ENCODE measurements around the gene GZMM. TPM values are rescaled to one million over a fixed set of nuclear protein-coding genes. Genes with fewer than 3 reads are reported as not detected.
A peak's percentile ranks its signal among the peaks of the same experiment; 100 is the strongest.

Gene GZMM
- total and polyA plus RNA-seq, 2 experiments from 2014 or later, result 0.29 TPM; not detected in 1

DNA sequence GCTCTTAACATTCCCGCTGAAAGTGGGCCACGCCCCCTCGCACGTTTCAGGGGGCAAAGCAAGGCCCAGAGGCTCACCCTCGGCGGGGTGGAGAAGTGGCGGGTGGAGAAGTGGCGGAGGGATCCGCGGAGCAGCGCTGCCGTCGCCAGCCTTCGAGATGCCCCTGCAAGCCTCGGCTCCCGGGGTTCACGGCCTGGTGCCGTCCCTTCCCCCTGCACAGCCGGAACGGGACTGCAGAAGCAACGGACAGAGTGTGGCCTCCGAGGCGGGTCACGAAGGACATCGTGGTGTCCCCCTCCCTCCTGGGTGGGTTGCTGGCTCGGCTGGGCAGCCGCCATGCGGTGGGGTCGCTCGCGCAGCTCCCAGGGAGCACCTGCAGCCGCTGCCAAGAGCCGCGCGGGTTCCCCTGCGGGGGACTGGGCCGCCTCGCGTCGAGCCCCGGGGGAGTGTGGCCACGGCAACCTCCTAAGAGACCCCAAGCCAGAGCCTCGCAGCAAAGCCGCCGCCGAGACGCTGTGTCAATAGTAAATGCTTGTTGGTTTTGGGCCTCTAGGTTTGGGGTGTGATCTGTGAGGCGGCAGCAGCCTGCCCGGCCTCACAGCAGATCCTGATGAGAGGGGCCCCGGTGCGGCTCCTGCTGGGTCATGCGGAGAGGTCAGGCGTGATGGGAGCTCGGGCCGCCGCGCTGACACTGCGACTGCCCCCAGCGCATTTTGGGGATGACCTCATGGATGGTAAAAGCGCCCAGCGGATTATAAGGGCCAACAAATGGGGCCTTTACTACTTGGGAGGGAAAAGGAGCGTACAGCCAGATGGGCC is 31.1 kb upstream of the GZMM start:
- H3K27ac Mint-ChIP-seq, result no peak overlapping the region
- H3K36me3 ChIP-seq (ENCODE audit: insufficient read depth), result no peaks in the 10 kb centered on the region; the same call in 1 of the 2 replicates
- peaks cover 24% of the 10 kb centered on the region for H3F3A ChIP-seq (replicated peaks; ENCODE audit: low read depth)
- peaks cover 23% of the 10 kb centered on the region for H3K4me1 Mint-ChIP-seq
- ATAC-seq (no peak; the same call in 2 of the 3 replicates), DNase-seq (ENCODE audit: low spot score) (no peak)
- no peak overlapping the region for H3K27ac ChIP-seq (ENCODE audit: low read depth)
- 0 out of 2 replicates have a peak overlapping the region, but pooled peaks have one; percentile 20 for H3K4me3 ChIP-seq
- no peaks in the 10 kb centered on the region for H3K79me2 ChIP-seq (replicated peaks; ENCODE audit: insufficient read depth)
- H3K9me3 Mint-ChIP-seq, result peaks cover 9% of the 10 kb centered on the region
- no peaks in the 10 kb centered on the region for H3K9me2 ChIP-seq (ENCODE audit: insufficient read depth)
- H3K4me1 ChIP-seq (ENCODE audit: insufficient read depth), result peaks cover 4% of the 10 kb centered on the region; the same call in 1 of the 2 replicates
- H2AFZ ChIP-seq, result no peak overlapping the region
- H4K20me1 ChIP-seq (replicated peaks; ENCODE audit: insufficient read depth), result no peaks in the 10 kb centered on the region
- H3K4me2 ChIP-seq, result 0 out of 2 replicates have a peak overlapping the region, but pooled peaks have one; percentile 14
- no peaks in the 10 kb centered on the region for H3K27me3 ChIP-seq (ENCODE audit: insufficient read depth)
- TF ChIP-seq REST (IDR thresholded peaks at IDR 0.05; ENCODE audit: unreplicated experiment), result no peak
- no peak for TF ChIP-seq EZH2 (IDR thresholded peaks at IDR 0.05; ENCODE audit: low read depth, unreplicated experiment)
- no peak for TF ChIP-seq ZNF114 (CRISPR knock-in tag; IDR thresholded peaks at IDR 0.05)
- no peak for TF ChIP-seq EZH2phosphoT487 (IDR thresholded peaks at IDR 0.05; ENCODE audit: unreplicated experiment)
- no peak for TF ChIP-seq JUNB (IDR thresholded peaks at IDR 0.05; ENCODE audit: unreplicated experiment)
- no peak for TF ChIP-seq NANOG (IDR thresholded peaks at IDR 0.05; ENCODE audit: borderline replicate concordance)
- TF ChIP-seq ZNF331 (CRISPR knock-in tag; IDR thresholded peaks at IDR 0.05; ENCODE audit: low read depth), result no peak
- no peak for TF ChIP-seq ETS1 (IDR thresholded peaks at IDR 0.05)
- TF ChIP-seq POLR2AphosphoS5 (IDR thresholded peaks at IDR 0.05; ENCODE audit: low read depth), result no peak
- TF ChIP-seq, protein P1, sequence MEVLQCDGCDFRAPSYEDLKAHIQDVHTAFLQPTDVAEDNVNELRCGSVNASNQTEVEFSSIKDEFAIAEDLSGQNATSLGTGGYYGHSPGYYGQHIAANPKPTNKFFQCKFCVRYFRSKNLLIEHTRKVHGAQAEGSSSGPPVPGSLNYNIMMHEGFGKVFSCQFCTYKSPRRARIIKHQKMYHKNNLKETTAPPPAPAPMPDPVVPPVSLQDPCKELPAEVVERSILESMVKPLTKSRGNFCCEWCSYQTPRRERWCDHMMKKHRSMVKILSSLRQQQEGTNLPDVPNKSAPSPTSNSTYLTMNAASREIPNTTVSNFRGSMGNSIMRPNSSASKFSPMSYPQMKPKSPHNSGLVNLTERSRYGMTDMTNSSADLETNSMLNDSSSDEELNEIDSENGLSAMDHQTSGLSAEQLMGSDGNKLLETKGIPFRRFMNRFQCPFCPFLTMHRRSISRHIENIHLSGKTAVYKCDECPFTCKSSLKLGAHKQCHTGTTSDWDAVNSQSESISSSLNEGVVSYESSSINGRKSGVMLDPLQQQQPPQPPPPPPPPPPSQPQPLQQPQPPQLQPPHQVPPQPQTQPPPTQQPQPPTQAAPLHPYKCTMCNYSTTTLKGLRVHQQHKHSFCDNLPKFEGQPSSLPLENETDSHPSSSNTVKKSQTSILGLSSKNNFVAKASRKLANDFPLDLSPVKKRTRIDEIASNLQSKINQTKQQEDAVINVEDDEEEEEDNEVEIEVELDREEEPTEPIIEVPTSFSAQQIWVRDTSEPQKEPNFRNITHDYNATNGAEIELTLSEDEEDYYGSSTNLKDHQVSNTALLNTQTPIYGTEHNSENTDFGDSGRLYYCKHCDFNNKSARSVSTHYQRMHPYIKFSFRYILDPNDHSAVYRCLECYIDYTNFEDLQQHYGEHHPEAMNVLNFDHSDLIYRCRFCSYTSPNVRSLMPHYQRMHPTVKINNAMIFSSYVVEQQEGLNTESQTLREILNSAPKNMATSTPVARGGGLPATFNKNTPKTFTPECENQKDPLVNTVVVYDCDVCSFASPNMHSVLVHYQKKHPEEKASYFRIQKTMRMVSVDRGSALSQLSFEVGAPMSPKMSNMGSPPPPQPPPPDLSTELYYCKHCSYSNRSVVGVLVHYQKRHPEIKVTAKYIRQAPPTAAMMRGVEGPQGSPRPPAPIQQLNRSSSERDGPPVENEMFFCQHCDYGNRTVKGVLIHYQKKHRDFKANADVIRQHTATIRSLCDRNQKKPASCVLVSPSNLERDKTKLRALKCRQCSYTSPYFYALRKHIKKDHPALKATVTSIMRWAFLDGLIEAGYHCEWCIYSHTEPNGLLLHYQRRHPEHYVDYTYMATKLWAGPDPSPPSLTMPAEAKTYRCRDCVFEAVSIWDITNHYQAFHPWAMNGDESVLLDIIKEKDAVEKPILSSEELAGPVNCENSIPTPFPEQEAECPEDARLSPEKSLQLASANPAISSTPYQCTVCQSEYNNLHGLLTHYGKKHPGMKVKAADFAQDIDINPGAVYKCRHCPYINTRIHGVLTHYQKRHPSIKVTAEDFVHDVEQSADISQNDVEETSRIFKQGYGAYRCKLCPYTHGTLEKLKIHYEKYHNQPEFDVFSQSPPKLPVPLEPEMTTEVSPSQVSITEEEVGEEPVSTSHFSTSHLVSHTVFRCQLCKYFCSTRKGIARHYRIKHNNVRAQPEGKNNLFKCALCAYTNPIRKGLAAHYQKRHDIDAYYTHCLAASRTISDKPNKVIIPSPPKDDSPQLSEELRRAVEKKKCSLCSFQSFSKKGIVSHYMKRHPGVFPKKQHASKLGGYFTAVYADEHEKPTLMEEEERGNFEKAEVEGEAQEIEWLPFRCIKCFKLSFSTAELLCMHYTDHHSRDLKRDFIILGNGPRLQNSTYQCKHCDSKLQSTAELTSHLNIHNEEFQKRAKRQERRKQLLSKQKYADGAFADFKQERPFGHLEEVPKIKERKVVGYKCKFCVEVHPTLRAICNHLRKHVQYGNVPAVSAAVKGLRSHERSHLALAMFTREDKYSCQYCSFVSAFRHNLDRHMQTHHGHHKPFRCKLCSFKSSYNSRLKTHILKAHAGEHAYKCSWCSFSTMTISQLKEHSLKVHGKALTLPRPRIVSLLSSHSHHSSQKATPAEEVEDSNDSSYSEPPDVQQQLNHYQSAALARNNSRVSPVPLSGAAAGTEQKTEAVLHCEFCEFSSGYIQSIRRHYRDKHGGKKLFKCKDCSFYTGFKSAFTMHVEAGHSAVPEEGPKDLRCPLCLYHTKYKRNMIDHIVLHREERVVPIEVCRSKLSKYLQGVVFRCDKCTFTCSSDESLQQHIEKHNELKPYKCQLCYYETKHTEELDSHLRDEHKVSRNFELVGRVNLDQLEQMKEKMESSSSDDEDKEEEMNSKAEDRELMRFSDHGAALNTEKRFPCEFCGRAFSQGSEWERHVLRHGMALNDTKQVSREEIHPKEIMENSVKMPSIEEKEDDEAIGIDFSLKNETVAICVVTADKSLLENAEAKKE (CRISPR knock-in tag; IDR thresholded peaks at IDR 0.05), result no peak
- TF ChIP-seq CREB1 (CRISPR knock-in tag; IDR thresholded peaks at IDR 0.05; ENCODE audit: low read depth), result no peak
- no peak for TF ChIP-seq CTCF (conservative IDR thresholded peaks at IDR 0.05; ENCODE audit: low read depth in 2 of 2)
- no peak for TF ChIP-seq STAT1 (IDR thresholded peaks at IDR 0.05; ENCODE audit: unreplicated experiment)
- no peak overlapping the region for H3K4me3 Mint-ChIP-seq
- H3K27me3 Mint-ChIP-seq (ENCODE audit: insufficient read depth, low read depth, poor library complexity), result peaks cover 37% of the 10 kb centered on the region
- peaks cover 30% of the 10 kb centered on the region for H3K36me3 Mint-ChIP-seq (ENCODE audit: low read depth)

All from GM23338 (cell line).